HG03097 (cell line): ENCODE data around the gene MAP2.

Experiments
- ATAC-seq: cut with Tn5 transposase; IDR thresholded peaks from one replicate; pipeline ENCODE4 v1.9.1; 2021; ENCODE audit not compliant: unreplicated experiment, low FRiP score

The MAP2 gene

DNA sequence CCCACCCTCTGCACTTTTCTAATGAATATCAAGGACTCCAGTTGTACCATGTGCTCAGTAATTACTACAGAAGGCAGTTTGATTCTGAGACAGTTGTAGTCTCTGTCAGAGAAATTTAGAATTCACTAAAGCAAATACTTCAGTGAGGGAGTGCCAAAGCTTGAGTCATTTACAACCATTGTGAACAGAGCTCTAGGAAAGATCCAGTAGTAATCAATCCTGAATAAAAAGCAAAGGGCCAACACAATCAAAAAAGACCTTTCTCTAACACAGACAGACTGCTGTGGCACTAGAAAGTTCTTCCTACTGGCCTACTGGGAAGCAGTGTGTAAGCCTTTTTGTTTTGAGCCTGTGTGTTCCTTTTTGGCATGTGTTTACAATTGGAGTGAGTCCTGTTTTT, 212.2 kb downstream of the MAP2 start:
- ATAC-seq, result no peak

DNA sequence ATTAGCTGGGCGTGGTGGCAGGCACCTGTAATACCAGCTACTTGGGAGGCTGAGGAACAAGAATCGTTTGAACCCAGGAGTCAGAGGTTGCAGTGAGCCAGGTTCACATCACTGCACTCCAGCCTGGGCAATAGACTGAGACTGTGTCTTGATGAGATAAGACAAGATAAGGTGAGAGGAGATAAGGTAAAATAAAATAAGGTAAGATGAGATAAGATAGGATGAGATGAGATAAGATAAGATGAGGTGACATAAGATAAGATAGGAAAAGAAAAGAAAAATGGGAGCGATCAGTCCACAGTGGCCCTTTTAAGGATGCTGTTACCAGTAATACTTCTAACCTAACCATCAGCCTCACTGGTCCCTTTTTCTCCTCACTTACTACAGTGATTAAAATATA, 213.4 kb downstream of the MAP2 start:
- no peak for ATAC-seq

DNA sequence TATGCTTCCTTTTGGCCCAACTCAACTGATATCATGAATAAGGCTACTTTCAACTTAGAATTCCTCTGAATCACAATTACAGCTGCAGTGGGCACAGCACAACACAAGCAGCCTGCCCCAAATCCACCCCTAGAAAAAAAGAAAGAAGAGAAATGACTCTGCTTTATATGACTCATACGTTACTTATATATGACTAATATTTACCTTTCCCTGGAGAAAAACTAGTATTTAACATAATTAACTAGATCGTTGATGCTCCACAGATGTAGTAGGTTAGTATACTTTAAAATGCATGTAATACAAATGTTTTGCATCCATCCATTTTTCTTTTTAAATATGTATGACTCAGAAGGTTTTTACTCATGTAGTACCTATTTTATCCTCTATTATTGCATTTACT, 214.5 kb downstream of the MAP2 start:
- no peak for ATAC-seq

DNA sequence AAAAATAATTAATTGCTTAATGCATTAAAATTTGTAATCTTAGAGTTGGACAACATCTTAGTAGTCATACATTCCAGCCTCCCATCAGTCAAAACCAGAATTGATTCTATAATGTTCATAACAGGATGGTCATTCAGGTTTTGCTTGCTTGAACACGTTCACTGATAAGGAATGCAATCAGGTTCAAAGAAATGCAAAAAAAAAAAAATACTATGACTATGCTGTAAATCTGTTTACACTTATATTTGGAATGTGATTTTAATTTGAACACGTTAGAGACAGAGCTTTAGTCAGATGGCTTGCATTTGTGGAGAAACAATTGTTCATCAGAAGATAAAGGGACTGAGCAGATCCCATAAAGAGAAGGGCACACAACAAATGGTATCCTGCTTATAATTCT, 216.5 kb downstream of the MAP2 start:
- ATAC-seq, result no peak

DNA sequence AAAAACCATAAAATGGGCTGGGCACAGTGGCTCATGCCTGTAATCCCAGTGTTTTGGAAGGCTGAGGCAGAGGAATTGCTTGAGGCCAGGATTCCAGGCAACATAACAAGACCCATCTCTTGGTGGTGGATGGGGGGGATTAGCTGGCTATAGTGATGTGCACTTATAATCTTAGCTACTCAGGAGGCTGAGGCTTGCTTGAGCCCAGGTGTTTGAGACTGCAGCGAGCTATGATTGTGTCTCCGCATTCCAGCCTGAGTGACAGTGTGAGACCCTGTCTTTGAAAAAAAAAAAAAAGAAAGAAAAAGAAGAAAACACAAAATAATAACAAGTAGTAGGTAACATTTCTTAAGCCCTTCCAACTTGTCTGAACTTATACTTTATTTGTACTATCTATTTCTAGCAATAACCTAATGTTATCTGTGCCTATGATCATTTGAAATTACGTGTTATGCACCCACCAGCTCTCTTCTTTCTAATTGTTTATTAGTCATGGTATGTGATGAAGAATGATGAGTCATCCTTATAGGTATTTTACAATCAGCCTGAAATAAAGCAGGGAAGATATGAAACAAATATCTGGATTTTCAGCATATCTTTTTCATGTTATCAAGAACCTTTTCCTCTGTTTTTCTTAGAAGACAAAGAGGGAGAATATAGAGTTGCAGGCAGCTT, 218.4 kb downstream of the MAP2 start:
- no peak for ATAC-seq

DNA sequence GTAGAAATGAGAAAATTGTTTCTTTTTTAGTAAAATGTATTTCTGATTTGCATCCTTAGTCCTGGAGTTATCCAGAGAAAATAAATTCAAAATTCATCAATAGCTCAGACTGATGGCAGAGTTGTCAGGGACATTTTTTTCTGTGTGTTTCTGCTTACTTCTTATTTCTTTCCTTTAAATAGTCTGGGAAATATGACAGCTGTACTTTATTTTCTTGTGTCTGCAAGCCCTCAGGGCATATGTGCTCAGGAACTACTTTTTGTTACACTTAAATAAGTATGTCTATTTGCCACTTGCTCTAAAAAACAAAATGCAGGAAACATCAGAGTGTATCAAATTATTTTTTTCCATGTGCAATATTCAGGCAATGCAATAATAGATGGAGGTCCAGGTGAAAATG, 221.0 kb downstream of the MAP2 start:
- ATAC-seq, result no peak

DNA sequence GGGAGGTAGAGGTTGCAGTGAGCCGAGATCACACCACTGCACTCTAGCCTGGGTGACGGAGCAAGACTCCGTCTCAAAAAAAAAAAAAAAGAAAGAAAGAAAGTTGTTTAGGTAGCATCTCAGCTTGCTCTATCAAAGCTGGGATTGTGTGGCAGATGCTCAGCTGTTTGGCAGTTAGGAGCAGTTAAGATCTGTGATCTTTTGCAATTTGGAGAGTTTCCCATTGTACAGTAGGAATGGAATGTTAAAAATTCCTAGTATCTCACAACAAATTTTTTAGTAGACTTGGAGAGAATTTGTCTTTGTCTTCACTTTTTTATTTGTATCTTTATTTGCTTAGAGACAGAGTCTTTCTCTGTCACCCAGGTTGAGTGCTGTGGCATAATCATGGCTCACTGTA, 224.9 kb downstream of the MAP2 start:
- ATAC-seq, result no peak

DNA sequence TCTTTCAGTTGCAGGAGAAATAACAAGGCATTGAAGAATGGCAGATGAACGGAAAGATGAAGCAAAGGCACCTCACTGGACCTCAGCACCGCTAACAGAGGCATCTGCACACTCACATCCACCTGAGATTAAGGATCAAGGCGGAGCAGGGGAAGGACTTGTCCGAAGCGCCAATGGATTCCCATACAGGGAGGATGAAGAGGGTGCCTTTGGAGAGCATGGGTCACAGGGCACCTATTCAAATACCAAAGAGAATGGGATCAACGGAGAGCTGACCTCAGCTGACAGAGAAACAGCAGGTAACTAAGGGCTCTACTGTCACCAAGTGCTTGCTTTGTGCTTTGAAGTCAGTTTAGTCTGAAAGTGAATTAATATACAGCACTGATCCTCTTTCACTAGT, 229.3 kb downstream of the MAP2 start:
- no peak for ATAC-seq

DNA sequence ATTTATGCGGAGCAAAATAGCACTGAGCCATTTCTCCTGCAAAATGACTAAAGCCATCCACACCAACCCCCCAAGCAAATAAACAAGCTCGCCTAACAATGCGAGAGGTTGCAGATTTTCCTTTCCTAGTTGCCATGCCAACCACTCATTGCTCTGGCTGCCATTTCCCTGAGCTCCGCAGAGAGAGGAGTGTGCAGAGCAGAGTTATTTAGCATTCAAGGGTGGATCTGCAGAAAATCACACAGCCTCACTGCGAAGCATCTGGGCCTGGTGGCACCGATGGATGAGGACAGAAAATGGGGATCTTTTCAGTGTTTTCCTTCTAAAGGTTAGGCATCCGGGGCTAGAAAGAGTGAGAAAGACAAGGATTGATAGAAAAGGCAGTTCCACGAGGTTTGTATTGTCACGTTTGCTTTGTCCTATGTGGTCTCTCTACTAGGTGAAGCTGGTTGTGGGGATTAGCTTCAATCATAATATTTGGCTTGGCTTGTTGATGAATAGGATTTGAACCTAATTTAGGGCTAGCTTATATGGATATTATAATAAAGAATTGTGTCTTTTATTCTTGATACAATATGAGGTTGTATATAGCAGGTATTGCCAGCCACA, 237.5 kb downstream of the MAP2 start:
- ATAC-seq, result no peak

DNA sequence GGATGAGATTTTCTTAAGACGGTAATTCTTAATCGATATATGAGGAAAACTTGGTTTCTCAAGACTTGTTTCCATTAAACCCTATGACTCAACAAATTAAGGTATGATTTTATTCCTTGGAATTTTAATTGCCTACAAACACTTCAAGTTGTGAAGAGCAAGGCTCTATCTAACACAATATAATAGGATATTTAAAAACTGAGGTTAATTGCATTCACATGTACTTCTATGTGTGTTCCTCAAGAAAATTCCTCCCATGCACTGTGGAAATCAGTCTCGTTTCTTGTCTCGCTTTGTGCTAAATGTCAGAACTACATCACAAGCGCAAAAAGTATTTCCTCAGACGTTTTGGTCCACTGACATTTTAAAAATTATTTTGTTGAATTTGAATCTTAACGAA, 238.2 kb downstream of the MAP2 start:
- no peak for ATAC-seq

DNA sequence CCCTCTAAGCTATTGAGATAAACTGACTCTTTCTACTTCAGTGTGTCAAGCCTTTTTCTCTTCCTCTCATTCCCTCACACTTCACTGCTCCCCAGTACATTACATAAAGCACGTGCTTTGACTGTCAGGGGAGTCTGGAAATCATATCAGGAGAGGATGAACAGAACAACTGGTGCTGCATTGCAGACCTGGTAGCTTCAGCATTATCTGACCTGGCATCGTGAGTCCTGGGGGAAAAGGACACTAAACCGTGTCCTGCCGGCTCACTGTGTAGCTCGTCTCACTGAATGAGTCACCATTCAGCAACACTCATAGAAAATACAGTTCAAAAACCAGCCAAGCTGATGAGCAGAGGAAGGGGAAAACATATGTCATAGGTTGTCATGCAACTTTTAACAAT, 239.3 kb downstream of the MAP2 start:
- ATAC-seq, result no peak

DNA sequence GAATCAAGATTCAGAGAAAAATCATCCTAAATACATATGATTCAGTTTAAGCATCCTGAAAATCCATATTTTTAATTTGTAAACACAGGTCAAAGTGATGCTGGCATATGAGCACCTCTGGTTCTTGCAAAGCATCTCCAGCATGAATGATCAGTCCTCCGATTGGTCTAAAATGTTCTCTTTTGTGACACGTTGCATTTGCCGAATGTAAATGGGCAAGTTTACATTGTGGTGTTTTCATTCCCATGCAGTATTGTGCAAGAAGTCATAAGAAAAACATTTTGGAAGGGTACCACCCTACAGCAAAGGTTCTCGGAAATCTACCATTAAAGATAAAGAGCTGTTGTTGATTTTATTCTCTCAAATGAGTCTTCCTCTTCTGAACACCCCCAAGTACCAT, 239.8 kb downstream of the MAP2 start:
- no peak for ATAC-seq

DNA sequence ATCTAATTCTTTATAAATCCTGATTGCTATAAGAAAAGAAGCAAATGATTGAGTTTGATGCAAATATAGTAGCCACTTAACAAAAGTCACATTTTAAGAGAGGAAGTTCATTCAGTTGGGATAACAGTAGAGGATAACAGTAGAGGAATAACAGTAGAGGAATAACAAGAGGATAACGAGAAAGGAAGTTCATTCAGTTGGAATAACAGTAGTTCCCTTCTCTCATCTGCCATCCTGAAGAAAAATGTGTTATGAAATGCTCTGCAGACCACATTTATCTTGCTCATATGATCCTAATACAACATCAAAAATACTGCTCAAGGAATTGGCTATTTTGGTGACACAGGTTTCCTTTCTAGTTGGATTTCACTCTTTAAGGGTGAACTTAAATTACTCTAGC, 242.4 kb downstream of the MAP2 start:
- ATAC-seq, result no peak

DNA sequence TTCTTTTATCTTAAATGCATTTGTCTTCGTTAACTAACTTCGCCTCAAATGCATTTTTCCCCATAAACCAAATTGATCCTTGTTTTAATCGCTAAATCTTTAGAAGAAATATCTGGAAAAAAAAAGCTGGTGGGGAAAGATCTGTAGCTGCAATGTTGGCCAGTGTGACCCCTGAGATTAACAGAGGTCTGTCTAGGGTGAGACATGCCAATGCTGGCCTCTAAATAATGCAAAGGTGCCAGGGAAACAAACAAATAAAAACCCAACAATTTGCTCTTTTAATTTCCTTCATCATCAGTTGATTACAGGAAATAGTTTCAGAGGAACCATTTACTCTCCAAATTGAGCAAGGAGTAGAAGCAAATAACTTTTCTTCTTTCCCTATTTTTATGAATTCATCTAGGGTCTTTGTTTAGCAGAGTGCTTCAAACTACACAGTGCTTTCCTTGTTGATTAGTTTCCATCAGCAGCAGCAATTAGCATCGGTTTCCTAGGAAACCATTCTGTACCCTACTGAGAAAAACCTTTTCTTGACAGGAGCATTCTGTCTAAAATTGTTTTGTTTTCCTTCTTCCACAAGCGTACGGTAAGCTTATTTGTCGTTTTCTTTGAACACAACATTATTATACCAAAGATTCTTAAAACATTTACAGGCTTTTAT, 247.3 kb downstream of the MAP2 start:
- no peak for ATAC-seq

DNA sequence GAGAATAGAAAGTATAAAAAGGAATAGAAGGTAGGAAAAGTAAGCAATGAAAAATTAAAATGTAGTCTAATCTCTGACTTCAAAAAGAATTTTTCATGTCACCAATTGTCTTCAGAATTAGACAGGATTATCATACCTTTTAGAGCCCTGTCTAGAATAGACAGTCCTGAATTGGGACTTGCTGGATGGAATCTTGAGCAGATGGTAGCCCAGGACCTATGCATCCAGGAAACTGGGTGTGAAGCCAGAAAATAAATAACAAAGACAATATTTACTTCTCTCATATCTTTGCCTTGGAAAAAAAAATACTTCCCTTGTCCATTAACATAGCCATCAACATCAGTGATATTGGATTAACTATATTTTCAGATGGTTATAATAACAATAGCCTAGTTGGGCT, 250.0 kb downstream of the MAP2 start:
- ATAC-seq, result no peak

DNA sequence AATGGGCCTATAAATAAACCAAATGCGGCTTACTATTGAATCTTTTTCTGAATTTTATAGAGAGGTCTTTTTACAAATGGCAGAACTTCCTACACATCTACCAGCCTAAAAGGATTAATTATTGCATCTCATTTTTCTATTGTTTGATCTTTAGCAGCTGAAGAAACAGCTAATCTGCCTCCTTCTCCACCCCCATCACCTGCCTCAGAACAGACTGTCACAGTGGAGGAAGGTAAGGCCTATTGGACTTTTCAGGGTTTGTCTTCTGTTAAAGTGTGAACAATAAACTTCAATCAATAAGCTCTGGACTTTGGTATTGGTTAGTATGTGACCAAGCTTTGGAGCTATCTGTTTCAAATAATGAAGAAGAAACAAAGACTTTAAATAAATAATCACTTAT, 256.7 kb downstream of the MAP2 start:
- ATAC-seq, result no peak

DNA sequence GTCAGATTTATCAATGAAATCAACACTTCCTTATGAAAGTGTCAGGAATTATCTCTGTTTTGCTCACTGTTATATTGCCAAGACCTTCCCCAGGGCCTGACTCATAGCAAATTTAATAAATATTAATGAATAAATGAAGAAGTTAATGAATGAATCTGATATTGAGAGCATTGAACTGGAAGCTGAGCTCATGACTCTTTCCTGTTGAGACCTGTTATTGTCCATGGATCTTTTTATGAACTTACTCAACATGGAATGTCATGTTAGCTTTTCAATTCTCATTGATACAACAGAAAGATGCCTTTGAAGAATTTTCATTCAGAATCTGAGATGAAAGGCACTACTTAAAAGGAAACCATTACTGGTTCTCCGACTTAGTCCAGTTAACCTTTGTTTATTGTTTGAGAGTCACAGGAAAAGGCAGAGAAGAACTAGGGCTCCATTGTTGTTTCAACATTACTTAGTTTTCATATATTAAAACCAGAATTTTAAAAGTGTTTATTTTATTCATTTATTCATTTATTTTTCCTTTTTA, 257.4 kb downstream of the MAP2 start:
- no peak for ATAC-seq

DNA sequence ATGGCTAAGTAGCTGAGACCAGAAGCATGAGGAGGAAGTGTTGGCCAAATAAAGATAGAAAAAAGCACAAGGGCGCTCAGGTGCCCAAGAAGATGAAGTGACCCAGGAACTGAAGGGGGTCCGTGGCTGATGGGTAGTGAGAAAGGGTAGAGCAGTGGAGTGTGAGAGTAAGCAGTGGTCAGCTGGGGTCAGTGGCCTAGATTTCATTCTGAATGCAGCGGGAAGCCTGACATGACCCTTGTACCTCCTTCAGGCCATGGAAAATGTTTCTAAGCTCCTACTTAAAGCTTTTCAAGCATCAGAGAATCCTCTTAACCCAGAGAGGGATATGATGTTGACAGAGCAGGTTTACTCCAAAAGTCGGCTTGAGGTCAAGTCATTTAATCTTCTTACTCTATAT, 258.8 kb downstream of the MAP2 start:
- ATAC-seq, result no peak

DNA sequence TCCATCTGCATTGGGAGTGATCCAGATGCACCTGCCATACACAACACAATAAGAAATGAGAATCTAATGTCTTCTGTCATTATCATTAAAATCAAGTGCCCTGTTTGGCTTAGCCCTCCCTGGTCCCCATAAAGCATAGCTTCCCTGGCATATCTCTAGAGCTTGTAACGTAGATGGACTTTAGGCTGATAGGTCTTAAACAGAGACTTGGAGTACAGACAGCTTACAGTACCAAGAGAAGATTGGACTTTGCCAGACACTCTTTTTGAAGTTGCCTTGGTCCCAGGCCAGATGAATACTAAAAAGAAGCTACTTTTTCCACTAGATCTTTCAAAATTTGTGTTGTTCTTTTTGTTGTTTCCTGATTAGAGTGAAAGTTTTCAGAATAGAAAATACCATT, 261.5 kb downstream of the MAP2 start:
- ATAC-seq, result no peak

DNA sequence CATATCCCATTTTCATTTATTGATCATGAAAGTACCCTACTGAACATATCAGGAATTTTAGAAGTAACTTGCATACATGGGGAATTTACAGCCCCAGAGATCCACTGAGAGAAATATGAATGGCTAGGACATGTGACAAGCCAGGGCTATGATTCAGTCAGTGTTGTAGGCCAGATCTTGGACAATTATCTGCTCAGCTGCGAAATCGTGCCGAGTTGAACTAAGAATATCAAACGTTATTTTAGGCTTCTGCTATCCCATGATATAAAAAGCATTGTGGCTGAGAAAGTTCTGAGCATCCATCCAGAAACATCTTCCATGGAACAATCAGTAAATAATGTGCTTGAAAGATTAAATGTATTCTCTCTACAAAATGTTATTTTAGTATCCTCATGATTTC, 262.1 kb downstream of the MAP2 start:
- no peak for ATAC-seq

DNA sequence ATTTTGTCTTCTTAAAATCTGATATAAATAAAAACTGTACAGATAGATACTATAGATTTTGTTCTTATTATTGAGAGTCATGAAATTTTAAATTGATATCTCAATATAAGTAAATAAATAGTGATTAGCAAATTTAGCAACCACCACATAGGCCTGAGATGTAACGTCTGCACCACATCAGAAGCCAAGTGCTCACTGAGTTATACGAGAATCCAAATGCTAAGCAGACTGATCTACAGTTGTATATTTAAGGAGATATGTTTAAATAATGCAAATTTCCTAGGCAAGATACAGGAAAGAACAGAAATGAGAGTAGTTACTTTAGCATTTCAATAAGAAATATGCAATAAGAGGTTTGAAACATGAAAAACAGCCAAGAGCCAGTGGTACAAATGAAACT, 262.6 kb downstream of the MAP2 start:
- no peak for ATAC-seq

DNA sequence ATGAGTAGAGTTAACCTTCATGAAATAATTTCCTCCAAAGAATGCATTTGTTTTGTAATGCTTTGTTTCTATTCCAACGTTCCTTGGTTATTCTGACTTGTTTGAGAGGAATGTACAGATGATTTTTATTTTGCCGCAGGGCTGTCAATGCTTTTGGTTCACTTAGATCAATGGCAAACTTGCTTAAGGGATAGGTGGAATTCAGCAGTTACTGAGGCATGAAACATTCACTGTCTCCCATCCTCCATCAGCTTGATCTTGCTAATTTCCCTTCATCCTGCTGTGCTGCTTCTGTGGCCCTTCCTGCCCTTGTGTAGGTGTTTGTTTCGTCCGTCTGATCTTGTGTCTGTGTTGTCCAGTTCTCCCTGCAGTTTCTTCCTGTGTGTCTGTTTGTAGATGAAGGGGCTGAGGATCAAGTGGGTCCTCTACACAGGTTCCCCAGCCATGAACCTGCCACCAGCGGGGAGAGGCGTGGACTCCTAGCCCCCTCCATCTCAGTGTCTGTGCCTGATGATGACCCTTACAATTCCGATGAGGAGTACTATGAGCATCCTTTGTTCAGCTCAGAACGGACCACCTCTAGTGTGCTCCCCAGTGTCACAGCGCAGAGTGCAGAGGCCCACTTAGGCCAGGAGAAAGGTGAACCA, 263.6 kb downstream of the MAP2 start:
- no peak for ATAC-seq
